Vein endothelial cell (primary cell): ENCODE results near the gene H2BK1. TPM values are rescaled to one million over a fixed set of nuclear protein-coding genes. Genes with fewer than 3 reads are reported as not detected.

Experiments
- total RNA-seq: library from RNA; depleted of rRNA; stranded (reverse); fragments of >200 nt; gene quantifications from 2 replicates; pipeline ENCODE4 v1.2.3, GENCODE V29; 2012

H2BK1 gene
- not detected in 2 replicates for total RNA-seq

GRCh38 chr7:151210087-151210854 lies at the start of gene H2BK1:
Gene H2BK1, minus strand, starts transcription at chr7:151210488. Its CDS starts 170 bp downstream, at chr7:151210318.

DNA sequence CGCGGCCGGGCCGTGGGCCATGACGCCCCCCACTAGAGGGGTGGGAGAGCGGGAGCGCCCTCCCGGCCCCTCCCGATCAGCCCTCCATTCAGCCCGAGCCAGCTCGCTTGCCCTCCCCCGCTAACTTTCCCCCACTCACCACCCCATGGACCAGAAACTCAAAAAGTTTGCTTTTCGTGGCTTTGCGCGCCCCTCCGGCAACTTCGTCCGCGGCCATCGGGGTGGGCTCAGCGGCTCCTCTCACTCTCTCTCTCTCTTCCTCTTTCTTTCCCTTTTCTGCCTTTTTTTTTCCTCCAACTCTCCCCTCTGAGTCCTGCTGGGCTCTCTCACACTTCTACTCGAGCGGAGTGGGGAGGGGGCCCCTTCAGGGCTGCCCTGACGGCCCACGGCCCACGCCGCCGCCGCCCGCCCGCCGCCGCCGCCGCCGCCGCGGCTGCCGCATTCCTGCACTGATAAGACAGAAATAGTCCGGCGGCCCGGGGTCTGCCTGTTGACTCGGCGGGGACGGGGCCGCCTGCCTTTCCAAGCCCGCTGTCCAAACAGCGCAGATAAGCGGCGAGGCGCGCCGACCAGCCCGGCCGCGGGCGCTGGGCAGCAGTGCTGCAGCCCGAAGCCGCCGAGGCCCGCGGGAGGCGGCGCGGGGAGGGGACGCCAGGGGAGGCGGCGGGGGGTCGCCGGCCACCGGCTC lies 38.2 kb upstream of the H2BK1 start, which contains the start of gene SMARCD3:
TSS of gene SMARCD3 (minus strand) at position 349 of the 688 bp plus-strand sequence. CDS start at position 217, 132 bp downstream.

DNA sequence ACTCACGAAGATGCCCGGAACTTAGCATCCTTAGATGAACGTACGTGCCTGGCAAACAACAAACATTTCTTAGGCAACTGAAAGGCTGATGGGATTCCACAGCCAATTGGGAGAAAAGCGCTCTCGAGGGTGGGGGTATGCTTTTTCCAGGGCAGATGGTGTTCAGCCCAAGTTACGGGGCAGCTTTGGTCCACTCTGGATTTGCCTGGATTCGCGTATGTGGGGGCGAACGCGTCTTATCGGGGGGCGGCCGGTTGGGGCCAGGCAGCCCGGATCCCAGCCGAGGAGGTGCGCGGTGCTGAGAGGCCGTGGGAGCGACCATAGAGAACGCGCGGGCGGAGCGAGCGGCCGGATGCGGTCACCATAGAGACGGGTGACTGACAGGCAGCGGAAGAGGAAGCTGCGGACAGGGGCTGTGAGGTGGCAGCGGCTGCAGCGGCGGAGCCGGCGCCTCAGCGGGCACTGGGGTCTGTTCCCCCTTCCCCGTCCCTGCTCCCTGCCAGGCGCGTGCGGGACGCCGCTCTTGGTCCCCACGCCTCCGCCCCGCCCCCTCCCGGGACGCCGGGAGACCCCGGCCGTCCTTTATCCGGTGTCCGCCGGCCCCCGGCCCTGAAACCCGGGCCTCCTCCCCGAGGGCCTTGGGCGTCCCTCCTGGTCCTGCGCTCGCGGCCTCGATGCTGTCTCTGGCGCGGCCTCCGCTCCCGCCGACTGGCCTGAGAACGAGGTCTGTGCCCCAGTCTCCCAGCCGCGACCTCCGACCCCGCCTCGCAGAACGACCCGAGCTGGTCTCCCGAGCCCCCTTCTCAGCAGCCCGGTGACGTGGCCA lies 22.0 kb upstream of the H2BK1 start, which contains the start of gene CHPF2:
TSS of gene CHPF2 (plus strand) at position 393 of the 826 bp plus-strand sequence. CDS start 1,529 bp downstream, outside the sequence.

DNA sequence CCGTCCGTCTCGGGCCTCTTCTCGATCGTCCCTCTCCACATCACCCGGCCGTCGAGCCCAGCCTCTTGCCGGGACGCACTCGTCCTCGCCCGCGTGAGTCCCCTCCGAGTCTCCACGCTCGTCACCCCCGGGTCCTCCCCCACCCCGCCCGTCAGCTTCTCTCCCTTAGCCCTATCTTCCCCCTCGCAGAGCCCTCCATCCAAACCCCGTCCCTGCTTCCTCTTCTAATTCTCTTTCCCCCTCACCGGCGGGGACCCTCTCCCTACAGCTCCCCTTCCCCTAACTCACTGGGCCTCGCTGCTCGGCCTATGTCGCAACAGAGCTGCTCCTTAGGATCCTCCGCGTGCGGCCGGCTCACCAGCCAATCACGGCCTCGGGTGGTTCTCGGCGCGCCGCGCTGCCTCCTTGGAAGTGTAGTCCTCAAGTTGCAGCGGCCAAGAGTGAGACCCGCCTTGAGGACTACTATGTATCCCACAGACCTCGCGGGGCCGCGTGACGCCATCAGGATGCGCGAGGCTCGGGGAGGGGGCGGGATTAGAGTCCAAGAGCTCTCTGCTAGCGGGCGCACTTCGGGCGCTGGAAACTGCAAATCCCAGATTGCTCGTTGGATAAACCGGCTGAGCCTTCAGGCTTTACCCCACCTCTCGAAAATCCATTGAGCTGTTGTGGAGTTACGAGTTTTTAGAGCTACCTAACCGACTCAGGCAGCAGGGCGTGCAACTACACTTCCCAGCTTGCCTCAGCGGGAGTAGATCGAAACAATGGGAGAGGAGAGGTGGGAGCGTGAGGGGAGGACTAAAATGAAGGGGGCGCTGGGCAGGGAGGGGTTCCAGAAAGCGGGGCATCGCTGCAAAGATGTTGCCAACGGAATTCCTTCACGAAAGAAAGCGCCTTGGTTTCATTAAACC lies 16.8 kb upstream of the H2BK1 start, which contains the start of gene ABCF2:
TSS of gene ABCF2 (minus strand) at position 331 of the 908 bp plus-strand sequence. CDS start 747 bp downstream, outside the sequence.

DNA sequence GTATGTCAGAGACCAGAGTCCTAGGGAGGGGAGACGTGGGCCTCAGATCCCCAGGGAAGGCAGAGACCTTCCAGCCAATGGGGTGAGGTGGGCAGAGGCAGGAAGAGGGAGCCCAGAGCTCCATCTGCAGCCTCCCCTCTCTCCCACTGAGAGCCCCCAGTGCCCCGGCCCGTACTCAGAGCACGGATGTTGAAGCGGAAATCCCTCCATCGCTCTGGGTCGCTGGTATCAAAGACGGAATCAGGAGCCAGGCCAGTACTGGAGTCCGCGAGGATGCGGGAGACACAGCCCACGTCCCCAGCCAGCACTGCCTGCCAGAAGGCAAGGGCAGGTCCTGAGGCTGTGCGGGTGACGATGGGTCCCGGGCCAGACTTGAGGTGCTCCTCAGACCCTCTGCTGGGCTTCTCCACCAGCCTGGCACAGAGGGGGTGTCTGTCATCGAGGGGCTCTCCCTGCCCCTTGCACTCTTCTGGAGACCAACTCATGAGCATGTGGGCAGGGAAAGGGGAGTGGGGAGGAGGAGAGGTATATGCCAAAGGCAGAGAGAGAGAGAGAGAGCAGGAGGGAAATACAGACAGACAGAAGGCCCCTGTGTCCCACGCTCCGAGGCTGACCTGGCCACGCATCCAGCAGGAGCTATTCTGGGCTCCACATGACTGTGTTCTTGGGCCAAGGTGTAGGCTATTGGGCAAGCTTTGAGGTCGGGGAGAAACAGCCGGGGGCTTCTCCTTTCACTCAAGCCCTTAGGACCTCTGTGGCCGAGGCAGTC lies 23.5 kb downstream of the H2BK1 start, which contains the start of gene ASB10:
TSS of gene ASB10 (minus strand) at position 611 of the 769 bp plus-strand sequence. CDS start at position 491, 120 bp downstream.

GRCh38 chr7:151167197-151167961 lies 42.9 kb downstream of the H2BK1 start, which contains the start of gene GBX1:
Gene GBX1, minus strand, starts transcription at chr7:151167694. Its CDS starts 146 bp downstream, at chr7:151167548.

Other genes with a start within 250 kb of the H2BK1 start
- gene KCNH2, start 232.2 kb downstream of the H2BK1 start, total RNA-seq = under 0.01 TPM in 1 of 2 replicates, not detected in the other
- 67.6 and 106 TPM in 2 replicates for gene NOS3, start 219.5 kb downstream of the H2BK1 start, total RNA-seq
- gene ATG9B, start 186.0 kb downstream of the H2BK1 start, total RNA-seq = under 0.01 and 0.10 TPM in 2 replicates
- gene ABCB8, start 182.0 kb downstream of the H2BK1 start, total RNA-seq = 28.8 and 31.7 TPM in 2 replicates
- 0.29 and 0.33 TPM in 2 replicates for gene ASIC3, start 162.0 kb downstream of the H2BK1 start, total RNA-seq
- gene CDK5, start 152.6 kb downstream of the H2BK1 start, total RNA-seq = 15.2 and 15.4 TPM in 2 replicates
- gene SLC4A2, start 150.9 kb downstream of the H2BK1 start, total RNA-seq = 63.9 and 80.7 TPM in 2 replicates
- 63.8 and 83.9 TPM in 2 replicates for gene FASTK, start 129.7 kb downstream of the H2BK1 start, total RNA-seq
- 21.0 and 31.0 TPM in 2 replicates for gene TMUB1, start 127.0 kb downstream of the H2BK1 start, total RNA-seq
- 84.4 and 104 TPM in 2 replicates for gene AGAP3, start 124.0 kb downstream of the H2BK1 start, total RNA-seq
- gene GBX1, start 42.8 kb downstream of the H2BK1 start, total RNA-seq = under 0.01 TPM in 1 of 2 replicates, not detected in the other
- gene ASB10, start 23.2 kb downstream of the H2BK1 start, total RNA-seq = not detected in 2 replicates
- 76.1 and 90.5 TPM in 2 replicates for gene ABCF2, start 16.7 kb upstream of the H2BK1 start, total RNA-seq
- gene CHPF2, start 22.0 kb upstream of the H2BK1 start, total RNA-seq = 82.7 and 91.5 TPM in 2 replicates
- gene SMARCD3, start 38.2 kb upstream of the H2BK1 start, total RNA-seq = 2.7 and 5.2 TPM in 2 replicates
- 30.1 and 37.4 TPM in 2 replicates for gene NUB1, start 131.3 kb upstream of the H2BK1 start, total RNA-seq
- not detected in 2 replicates for gene WDR86, start 199.6 kb upstream of the H2BK1 start, total RNA-seq
- gene CRYGN, start 229.7 kb upstream of the H2BK1 start, total RNA-seq = not detected in 2 replicates